ENCODE data around the gene SLC17A2. TPM values are rescaled to one million over a fixed set of nuclear protein-coding genes. Genes with fewer than 3 reads are reported as not detected.

Gene SLC17A2
- total RNA-seq, 1 donor from 2014 or later = not detected

DNA sequence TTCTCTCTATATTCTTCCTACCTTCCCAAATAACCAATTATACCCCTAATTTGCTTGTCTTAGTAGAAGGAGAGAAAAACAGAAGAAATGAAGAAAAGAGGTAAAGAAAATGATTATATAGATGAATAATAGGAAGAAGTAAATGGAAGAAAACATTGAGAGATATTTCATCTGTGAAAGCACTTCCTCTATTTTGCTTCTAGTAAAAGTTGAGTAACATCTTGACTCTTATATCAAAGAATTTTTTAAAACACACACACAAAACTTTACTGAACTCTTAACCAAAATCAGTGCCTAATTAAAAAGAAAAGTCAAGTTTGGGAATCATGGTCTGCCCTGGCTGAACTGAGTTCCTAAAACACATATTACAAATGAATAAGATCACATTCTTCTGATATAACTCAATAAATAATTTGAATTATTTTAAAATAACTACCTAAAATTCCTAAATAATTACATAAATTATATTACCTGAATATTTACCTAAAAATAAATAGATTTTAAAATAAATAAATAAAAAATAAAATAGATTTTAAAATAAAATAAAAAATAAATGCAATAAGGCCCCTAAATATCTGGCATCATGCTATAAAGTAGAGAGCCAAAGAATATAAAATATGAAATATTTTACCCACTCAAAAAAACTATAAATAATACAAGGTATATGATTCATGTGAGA lies 8.8 kb downstream of the SLC17A2 start:
- H3K36me3 ChIP-seq (ENCODE audit: control insufficient read depth, insufficient read depth, low read length) = no peaks in the 10 kb centered on the region
- no peak overlapping the region for H3K4me3 ChIP-seq (ENCODE audit: low read depth, low read length)
- TF ChIP-seq, protein P1, sequence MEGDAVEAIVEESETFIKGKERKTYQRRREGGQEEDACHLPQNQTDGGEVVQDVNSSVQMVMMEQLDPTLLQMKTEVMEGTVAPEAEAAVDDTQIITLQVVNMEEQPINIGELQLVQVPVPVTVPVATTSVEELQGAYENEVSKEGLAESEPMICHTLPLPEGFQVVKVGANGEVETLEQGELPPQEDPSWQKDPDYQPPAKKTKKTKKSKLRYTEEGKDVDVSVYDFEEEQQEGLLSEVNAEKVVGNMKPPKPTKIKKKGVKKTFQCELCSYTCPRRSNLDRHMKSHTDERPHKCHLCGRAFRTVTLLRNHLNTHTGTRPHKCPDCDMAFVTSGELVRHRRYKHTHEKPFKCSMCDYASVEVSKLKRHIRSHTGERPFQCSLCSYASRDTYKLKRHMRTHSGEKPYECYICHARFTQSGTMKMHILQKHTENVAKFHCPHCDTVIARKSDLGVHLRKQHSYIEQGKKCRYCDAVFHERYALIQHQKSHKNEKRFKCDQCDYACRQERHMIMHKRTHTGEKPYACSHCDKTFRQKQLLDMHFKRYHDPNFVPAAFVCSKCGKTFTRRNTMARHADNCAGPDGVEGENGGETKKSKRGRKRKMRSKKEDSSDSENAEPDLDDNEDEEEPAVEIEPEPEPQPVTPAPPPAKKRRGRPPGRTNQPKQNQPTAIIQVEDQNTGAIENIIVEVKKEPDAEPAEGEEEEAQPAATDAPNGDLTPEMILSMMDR (IDR thresholded peaks at IDR 0.05; ENCODE audit: insufficient read depth, low read length, severe bottlenecking) = no peak
- no peak for DNase-seq (ENCODE audit: low read depth)
- no peaks in the 10 kb centered on the region for H3K27me3 ChIP-seq (ENCODE audit: control insufficient read depth, insufficient read depth, low read length)
- no peak for FAIRE-seq

DNA sequence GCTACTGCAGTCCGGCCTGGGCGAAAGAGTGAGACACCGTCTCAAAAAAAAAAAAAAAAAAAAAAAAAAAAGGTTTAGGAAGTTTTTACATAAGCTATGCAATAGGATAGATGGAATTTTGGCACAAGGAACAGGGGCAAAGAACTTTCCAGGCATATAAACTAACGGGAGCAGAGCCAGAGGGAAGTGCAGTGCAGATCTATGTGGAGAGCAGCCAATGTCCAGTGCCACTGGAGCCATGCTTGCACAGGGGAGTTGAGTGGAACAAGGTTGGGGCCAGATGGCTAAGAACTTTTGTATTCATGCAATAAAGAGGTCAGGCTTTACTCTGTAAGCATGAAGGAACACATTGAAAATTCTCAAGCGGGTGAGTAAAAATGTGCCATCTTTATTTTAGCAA lies 10.8 kb downstream of the SLC17A2 start:
- Histone ChIP-seq H3K4me3 (ENCODE audit: low read depth, low read length) (no peak overlapping the region), H3K27me3 (ENCODE audit: control insufficient read depth, insufficient read depth, low read length) (no peaks in the 10 kb centered on the region), H3K36me3 (ENCODE audit: control insufficient read depth, insufficient read depth, low read length) (no peaks in the 10 kb centered on the region)
- TF ChIP-seq, protein P1 (IDR thresholded peaks at IDR 0.05; ENCODE audit: insufficient read depth, low read length, severe bottlenecking) = no peak
- no peak for FAIRE-seq
- DNase-seq (ENCODE audit: low read depth) = no peak

DNA sequence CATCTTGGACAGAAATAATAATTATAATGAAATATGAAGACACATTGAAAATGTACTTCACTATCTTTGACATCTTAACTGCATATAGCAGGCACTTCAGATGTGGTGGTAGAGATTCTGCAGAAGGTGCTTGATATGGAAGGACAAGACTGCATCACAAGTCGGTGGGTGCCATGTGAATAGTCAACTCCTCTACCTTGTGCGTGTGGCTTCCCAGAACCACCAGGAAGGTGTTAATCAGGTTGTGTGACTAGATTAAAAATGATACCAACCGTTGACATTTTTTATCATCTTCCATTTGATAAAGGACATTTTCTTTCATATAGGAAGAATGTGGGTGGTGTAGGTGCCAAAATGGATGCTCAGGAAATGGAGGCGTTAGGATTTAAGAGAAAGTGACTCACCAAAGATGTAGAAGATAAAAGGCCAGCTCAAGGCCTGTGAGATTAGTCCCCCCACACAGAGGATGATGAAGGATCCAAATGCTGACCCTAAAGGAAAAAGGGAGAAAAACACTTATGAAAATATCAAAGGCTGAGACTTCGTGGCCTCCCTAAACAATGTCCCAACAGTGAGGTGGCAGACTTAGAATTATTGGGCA lies 12.3 kb downstream of the SLC17A2 start:
- FAIRE-seq (no peak), DNase-seq (ENCODE audit: low read depth) (no peak)
- TF ChIP-seq, protein P1 (IDR thresholded peaks at IDR 0.05; ENCODE audit: insufficient read depth, low read length, severe bottlenecking) = no peak
- Histone ChIP-seq H3K4me3 (ENCODE audit: low read depth, low read length) (no peak overlapping the region), H3K36me3 (ENCODE audit: control insufficient read depth, insufficient read depth, low read length) (no peaks in the 10 kb centered on the region), H3K27me3 (ENCODE audit: control insufficient read depth, insufficient read depth, low read length) (no peaks in the 10 kb centered on the region)

DNA sequence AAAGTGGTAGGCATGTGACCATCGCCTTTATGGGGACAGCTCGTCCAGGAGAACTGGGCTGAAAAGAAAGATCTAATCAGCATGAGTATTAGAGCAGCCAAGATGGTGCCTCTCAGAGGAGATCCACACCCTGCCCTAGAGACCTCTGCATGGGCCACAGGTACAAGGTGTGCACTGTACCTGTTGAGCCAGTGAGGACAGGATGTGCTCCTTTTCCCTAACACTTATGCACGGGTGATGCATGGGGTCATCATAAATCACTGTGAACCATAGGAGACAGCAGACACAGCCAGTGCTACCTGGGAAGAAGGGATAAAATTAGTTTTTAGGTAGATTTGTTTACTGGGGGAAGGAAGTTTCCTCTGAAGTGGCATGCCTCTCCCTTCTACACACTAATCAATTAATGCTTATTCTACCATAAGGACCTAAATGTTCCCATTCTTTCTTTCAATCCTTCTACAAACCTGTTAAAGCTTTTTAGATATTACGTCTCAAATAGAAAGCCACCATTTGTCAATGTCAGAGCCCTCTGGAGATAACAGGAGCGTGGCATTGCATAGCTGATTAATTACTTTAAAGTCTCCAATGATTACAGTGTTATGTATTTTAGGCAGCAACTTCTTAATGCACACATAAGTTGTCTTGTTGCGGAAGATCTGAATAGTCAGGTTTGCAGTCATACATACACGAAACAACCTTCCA lies 13.6 kb downstream of the SLC17A2 start:
- H3K27me3 ChIP-seq (ENCODE audit: control insufficient read depth, insufficient read depth, low read length) = no peaks in the 10 kb centered on the region
- no peak overlapping the region for H3K4me3 ChIP-seq (ENCODE audit: low read depth, low read length)
- TF ChIP-seq, protein P1 (IDR thresholded peaks at IDR 0.05; ENCODE audit: insufficient read depth, low read length, severe bottlenecking) = no peak
- no peak for DNase-seq (ENCODE audit: low read depth)
- no peak for FAIRE-seq
- no peaks in the 10 kb centered on the region for H3K36me3 ChIP-seq (ENCODE audit: control insufficient read depth, insufficient read depth, low read length)

DNA sequence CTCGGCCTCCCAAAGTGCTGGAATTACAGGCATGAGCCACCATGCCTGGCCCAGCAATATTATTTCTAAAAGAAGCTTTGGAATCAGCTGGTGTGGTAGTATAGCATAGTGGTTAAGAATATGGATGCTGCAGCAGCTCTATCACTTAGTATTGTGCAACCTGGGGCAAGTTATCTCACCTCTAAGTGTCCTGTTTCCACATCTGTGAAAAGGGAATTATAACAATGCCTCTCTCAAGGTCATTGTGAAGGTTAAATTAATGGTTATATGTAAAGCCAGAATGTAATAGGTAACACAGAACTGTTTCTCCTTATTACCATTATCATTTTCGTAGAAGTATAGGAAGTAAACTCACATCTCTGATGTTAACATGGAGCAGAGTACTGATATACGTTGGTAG lies 14.2 kb downstream of the SLC17A2 start:
- Histone ChIP-seq H3K36me3 (ENCODE audit: control insufficient read depth, insufficient read depth, low read length) (no peaks in the 10 kb centered on the region), H3K27me3 (ENCODE audit: control insufficient read depth, insufficient read depth, low read length) (no peaks in the 10 kb centered on the region), H3K4me3 (ENCODE audit: low read depth, low read length) (no peak overlapping the region)
- FAIRE-seq = no peak
- DNase-seq (ENCODE audit: low read depth) = no peak
- TF ChIP-seq, protein P1 (IDR thresholded peaks at IDR 0.05; ENCODE audit: insufficient read depth, low read length, severe bottlenecking) = no peak
